AG08396 (cell line): ENCODE results near the gene CATSPER3.

Experiments used
- DNase-seq: peaks from one replicate; pipeline ENCODE4 v3.0.0; 2012; ENCODE audit warnings: low spot score, mixed read lengths

The CATSPER3 gene

GRCh38 chr5:134967607-134968006 is at the start of gene CATSPER3:
CATSPER3 (plus strand) TSS chr5:134967907; CDS start chr5:134967992, 85 bp downstream.
- DNase-seq, result no peak

GRCh38 chr5:134918861-134919260 is 48.8 kb upstream of the CATSPER3 start:
- no peak for DNase-seq

GRCh38 chr5:134920848-134921575 is 46.7 kb upstream of the CATSPER3 start:
- no peak for DNase-seq

DNA sequence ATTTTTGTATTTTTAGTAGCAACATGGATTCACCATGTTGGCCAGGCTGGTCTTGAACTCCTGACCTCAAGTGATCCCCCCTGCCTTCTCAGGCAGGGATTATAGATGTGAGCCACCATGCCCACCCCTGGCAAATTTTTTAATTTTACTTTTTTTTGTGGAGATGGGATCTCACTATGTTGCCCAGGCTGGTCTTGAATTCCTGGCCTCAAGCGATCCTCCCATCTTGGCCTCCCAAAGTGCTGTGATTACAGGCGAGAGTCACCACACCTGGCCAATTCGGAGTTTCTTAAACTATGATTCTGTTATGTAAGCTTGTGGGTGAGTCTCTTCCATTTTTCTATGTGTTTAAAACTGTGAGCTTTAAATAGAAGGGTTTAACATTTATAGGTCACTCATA is 35.2 kb upstream of the CATSPER3 start:
- no peak for DNase-seq

DNA sequence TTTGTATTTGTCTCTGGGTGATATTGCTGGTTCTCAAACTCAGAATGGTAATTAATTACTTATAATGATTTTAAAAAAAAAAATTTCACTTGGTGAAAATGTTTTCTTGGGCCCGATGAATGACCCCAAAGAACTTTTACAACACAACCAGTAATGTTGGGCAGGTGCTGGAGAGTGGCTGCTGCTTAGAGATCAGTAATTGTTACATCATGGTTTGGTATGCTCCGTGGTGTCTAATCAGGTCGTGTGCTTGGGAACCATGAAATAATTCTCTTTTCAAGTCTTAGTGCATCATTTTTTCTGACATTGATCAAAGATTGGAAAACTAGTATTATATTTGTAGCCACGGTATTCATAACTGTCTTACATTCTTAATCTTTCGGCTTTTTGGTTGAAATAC is 33.5 kb upstream of the CATSPER3 start:
- DNase-seq, result no peak

DNA sequence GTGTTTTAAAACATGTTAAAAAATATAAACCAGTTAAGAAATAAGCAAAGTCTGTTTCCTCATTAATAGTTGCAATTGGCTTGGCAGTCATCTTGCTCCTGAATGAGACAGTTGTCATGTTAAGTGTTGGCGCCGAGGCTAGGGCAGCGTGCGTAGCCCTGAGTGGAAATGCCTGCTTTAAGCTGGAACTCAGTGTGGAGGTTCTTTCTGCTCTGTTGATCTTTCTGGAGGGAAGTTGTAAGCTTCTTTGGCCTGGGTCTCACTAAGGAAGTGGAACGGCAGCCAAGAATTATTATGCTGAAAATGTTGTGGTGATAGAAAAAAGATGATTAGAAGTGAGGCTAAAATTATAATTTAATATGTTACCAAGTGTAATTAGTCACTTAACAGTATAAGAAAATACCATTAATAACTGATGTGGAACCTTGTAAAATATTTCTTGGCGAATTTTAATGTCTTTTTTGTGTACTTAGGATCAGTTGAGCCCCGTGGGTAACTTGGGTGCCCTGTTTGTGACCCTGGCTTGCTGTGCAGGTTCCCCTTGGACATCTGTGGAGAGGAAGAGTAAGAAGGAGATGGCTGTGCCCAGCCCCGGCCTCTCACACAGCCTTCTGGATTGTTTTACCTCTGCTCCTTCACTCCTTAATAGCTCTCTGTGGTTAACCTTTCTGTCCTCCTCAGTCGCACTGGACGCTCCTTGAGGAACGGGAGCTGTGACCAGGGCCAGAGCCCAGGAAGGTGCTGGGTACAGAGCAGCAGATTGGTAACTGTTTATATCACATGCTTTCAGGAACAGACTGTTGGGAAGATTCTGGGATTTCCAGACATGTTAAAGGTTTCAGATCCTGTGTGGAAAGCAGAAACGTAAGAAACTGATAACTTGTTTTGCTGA is 31.8 kb upstream of the CATSPER3 start:
- DNase-seq, result no peak

- DNase-seq, result no peak
Observed at GRCh38 chr5:134937526-134937925, 30.2 kb upstream of the CATSPER3 start.

DNA sequence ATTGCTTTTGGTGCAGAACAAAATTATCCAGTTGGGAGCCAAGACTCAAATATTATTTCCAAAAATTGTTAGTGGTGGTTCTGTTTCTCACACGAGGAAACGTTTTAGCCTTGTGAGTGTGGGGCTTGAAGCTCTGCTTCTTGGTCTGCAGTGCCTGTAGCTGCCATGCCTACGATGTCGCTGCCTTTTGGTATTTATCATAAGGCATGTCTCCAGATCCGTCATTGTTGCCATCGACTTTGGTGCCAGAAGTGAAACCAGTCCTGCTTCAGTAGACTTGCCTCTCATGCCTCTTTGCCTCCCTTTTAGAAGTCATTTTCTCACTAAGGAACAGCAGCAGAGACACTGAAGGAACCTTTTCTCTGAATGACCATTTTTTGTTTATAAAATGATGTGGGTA is 29.7 kb upstream of the CATSPER3 start:
- no peak for DNase-seq

DNA sequence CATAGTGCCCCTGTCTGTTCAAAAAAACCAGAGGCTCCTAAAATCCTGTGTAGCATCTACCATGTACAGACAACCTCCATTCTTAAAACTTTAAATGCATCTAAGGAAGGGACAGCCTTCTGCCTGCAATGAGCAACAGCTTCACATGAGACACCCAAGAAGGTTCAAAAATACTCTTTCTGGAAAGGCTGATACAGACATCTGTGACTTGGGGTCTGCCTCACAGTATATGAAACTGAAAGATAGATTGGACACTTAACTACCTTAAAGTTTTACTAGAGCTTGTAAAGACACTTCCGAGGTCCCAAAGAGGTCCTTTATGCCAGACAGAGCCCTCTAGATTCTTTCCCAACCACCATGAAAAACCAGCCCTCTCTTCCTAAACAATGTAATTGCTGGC is 28.2 kb upstream of the CATSPER3 start:
- no peak for DNase-seq

- DNase-seq, result no peak
Observed at GRCh38 chr5:134943547-134943946, 24.2 kb upstream of the CATSPER3 start.

GRCh38 chr5:134944630-134945029 is 23.1 kb upstream of the CATSPER3 start:
- DNase-seq, result no peak

DNA sequence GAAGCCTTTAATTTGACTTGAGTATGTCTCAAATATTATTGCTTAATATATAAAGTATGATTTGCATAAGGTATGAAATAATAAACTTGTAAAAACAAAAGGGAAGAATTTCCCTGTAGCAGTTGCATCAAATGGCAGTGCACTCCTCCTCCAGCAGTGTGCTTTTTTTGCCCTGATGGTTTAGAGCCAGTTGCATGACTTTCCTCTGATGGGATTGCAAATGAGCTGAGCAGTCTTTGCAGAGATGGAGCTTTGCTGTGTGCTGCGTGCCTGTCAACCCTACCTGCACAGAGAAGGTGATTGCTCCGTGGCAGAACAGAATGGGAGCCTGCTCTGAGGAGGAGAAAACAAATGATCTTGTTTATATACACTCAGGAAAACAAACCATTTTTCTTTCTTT is 22.7 kb upstream of the CATSPER3 start:
- no peak for DNase-seq

- no peak for DNase-seq
Observed at GRCh38 chr5:134948911-134949310, 18.8 kb upstream of the CATSPER3 start.

GRCh38 chr5:134949316-134949715 is 18.4 kb upstream of the CATSPER3 start:
- DNase-seq, result no peak

DNA sequence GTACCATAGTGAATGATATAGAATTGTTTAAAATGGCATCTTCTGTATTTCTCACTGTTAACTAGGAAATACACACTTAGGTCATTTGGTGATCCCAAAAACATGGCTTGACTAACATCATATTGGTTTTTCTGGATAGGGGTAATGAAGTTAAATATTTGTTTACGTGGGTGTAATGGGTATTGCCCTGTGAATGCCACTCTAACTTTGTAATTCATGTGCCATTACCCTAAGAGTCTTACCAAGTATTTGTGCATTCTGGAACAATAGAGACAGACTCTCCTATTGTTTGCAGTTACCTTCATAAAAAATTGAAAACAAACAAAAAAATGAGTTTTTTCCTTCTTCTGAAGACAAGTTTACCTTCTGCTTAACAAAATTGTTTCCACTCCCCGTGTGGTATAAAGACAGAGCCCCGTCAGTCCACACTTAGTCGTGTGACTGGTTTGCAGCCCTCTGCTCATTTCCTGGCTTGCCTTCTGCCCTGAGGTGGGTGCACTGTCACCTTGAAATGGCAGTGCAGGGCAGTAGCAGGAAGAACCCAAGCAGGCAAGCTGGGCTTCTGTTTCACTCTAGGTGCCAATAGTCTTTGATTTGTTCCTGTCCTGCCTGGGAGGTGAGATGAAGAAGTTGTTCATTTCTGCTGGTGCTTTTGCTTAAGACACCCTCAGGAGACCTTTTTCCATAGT is 9.6 kb upstream of the CATSPER3 start:
- DNase-seq, result no peak

DNA sequence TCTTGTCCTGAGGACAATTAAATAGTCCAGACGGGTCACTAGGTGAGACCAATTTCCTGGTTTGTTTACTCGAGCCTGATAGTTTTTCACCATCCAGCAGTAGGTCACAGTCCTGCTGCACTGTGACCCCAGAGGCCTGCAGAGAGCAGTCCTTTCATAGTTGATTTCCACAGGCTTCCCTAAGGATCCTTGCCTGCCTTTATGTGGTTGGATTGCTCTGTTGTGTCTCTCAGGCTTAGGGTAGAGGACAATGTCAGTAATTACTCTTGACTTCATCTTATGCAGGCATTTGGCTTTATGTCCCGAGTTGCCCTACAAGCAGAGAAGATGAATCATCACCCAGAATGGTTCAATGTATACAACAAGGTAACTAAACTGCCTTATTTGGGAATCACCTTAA is 9.0 kb upstream of the CATSPER3 start:
- no peak for DNase-seq

DNA sequence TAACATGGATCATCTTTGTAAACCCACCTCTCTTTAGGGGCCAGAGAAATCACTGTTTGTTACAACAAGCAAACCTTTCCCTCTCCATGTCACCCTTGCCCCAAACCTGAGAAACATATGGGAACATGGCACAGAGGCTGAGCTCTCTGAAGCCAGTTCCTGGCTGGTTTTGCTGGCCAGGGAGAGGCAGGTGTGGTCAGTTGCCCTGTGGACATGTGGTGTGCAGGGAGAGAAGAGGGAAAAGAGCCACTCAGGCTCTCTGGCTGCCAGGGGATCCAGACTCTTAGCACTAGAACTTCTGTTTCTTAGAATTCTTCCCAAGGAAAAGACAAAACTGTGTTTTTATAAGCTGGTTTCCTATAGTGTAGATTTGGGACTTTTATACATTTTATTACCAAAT is 4.6 kb upstream of the CATSPER3 start:
- no peak for DNase-seq

DNA sequence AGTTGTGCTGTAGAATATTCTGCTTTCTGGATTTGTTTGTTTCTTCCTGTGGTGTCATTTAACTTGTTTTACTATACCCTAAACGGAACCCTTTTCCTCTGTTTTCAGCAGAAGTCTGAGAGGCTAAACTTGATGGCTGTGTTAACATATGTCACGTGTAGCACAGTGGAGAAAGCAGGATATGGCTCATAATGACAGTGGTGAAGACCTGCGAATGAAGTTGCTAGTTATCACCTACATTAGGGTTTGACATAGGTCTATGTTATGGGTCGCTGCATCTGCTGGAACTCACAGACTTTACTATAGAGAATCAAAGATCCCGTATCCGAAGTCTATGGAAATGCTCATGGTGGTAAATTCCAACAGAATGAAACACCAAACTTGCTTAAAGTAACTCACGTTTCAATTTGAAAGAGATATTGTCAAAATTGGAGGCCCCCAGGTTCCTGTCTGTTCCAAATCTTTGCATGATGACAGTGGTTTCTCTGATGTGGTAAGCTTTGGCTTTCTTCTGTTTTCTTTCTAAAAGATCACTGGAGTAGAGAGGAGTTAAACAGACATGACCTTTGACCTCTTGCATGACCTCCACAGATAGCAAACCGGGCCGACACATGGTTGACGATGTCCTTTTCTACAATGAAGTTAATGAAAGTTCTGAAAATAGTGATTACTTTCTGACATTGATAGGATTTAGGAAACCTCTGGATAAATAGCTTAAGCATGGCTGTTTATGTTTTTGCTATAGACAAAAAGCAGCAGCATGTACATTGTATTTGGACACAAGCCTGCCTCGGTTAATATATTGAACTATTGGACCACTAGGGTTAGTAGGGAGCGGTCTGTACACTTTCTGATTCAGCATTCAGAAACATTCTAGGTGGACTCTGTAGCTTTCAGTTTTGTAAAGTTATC is 3.1 kb upstream of the CATSPER3 start:
- DNase-seq, result no peak

DNA sequence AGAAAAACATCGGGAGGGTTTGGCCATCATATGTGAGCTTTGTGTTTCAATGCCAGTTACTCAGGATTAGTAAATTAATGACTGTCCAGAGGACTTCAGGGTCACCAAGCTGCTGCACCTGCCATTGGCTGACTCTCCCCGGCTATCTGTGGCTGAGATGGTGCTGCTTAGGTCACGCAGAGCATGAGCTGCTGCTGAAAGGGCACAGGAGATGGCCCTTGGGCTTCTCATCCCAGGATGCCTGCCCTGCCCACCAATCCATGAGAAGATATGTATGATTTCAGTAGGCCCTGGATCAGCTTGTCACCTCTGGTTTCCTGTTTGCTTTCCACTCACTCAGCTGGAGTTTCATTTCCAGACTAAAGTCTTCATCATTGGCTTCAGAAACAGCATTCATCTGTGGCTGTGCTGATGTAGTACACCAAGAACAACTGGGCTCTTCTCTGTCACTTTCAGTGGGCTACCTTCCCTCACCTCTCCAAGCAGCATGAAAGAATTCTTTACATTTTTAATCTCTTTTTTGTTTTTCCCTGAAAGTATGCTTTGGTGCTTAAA is 2.4 kb upstream of the CATSPER3 start:
- no peak for DNase-seq

GRCh38 chr5:134968055-134968454 is 348 bp downstream of the CATSPER3 start:
- DNase-seq, result no peak

DNA sequence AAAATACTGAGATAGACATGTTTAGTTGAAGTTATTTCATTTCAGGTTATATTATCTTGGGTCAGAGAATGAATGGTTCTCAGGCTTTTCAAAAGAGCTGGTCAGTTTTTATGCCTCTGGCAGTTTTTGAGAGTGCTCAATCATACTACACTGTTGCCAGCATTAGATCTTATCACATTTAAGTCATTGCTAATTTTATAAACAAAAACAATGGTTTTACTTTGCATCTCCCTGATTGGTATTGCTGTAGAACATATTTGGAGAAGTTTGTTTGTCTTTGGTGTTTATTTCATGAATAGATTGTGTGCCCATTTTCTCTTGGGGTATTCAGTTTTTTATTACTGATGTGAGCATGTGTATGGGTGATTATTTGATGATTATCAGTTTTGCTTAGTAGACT is 1.5 kb downstream of the CATSPER3 start:
- no peak for DNase-seq
